ENCODE data around the gene EFL1. TPM values are rescaled to one million over a fixed set of nuclear protein-coding genes. Genes with fewer than 3 reads are reported as not detected.

The EFL1 gene
- total and polyA plus RNA-seq, 2 of the 8 experiments (the other 6 are each of a cell fraction or from before 2014, with no cell fraction given) = 10.8 to 31.5 TPM

DNA sequence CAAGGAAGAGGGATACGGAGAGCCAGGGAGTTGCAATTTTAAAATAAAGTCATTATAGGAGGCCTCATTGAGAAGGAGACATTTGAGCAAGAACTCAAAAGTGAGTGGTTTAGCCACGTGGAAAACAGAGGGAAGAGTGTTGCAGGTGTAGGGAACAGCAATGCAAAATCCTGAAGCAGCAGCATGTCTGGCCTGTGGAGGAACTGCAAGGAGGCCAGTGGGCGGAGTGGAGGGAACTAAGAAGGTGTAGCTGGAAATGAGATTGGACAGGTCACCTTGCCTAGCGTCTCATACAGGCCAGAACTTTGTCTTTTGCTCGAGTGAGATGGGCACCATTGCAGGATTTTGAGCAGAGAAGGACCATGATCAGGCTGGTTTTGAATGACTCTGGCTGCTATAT is 35.0 kb upstream of the EFL1 start:
- no peak for FAIRE-seq
- H2BK5ac ChIP-seq (ENCODE audit: low read depth, low read length) = no peak overlapping the region
- H4K20me1 ChIP-seq (replicated peaks in 1 of 2; ENCODE audit: control insufficient read depth in 1 of 2, insufficient read depth in 2 of 2, low read length in 2 of 2) = no peaks in the 10 kb centered on the region
- H4K5ac ChIP-seq (ENCODE audit: insufficient read length, low read depth, low read length) = no peak overlapping the region
- H3K79me1 ChIP-seq (ENCODE audit: low read depth, low read length) = no peaks in the 10 kb centered on the region
- H2BK20ac ChIP-seq (ENCODE audit: low read length) = no peak overlapping the region
- DNase-seq (ENCODE audit: low read depth in 1 of 2, low spot score in 2 of 2) = peak in 1 of 2 experiments; percentile 33
- H3K27ac ChIP-seq (ENCODE audit: low read depth, low read length) = no peak overlapping the region
- ChIA-PET POLR2A (ENCODE audit: partially characterized antibody) (no interaction called here), CTCF (ENCODE audit: partially characterized antibody) (interaction anchor here (1.2 to 1.4 kb wide), 2 partner anchors 8 to 15 kb away, joined by 4 read pairs; no protein-coding TSS in a partner anchor)
- H3K23ac ChIP-seq (ENCODE audit: insufficient read length) = no peak overlapping the region
- H2BK15ac ChIP-seq (ENCODE audit: low read length) = no peak overlapping the region
- no peak overlapping the region for H3K18ac ChIP-seq (ENCODE audit: extremely low read depth, low read length)
- no peak overlapping the region for H2BK12ac ChIP-seq (ENCODE audit: low read depth, low read length)
- no peaks in the 10 kb centered on the region for H3K36me3 ChIP-seq (ENCODE audit: control insufficient read depth in 2 of 4, insufficient read depth in 4 of 4, low read length in 3 of 4)
- H2BK120ac ChIP-seq (replicated peaks; ENCODE audit: low read depth, low read length) = no peak overlapping the region
- 86% methylated on average over 5 of the region's 5 CpGs; no CpG with 5 or more reads in 1 of the 2 experiments for WGBS, 2 experiments (ENCODE audit: extremely low coverage in 1 of 2, insufficient coverage in 1 of 2, insufficient read length in 1 of 2, insufficient replicate concordance in 2 of 2, low coverage in 1 of 2, low lambda C conversion rate in 2 of 2, missing lambda C conversion rate in 1 of 2)
- no peaks in the 10 kb centered on the region for H3K27me3 ChIP-seq (replicated peaks in 1 of 4; ENCODE audit: control insufficient read depth in 3 of 4, extremely low read depth in 1 of 4, insufficient read depth in 3 of 4, low read length in 3 of 4)
- no peaks in the 10 kb centered on the region for H3K79me2 ChIP-seq (ENCODE audit: control insufficient read depth in 1 of 2, insufficient read depth in 2 of 2, low read length in 2 of 2)
- H4K91ac ChIP-seq (replicated peaks; ENCODE audit: insufficient read length, low read length) = no peak overlapping the region
- no peaks in the 10 kb centered on the region for H3K23me2 ChIP-seq (ENCODE audit: low read depth, low read length)
- no peak overlapping the region for H3K9ac ChIP-seq (replicated peaks in 1 of 4; ENCODE audit: extremely low read depth in 1 of 4, low read depth in 3 of 4, low read length in 3 of 4)
- H3K4me3 ChIP-seq (ENCODE audit: extremely low read depth in 1 of 4, insufficient read depth in 2 of 4, low read depth in 3 of 4, low read length in 4 of 4) = no peak overlapping the region
- peaks cover 0 to 4% (median 3%) of the 10 kb centered on the region in 4 experiments; a peak in 4 of 7 replicates for H3K4me1 ChIP-seq (replicated peaks in 1 of 4; ENCODE audit: control insufficient read depth in 3 of 4, insufficient read depth in 4 of 4, low read length in 3 of 4)
- H3K4me2 ChIP-seq (ENCODE audit: insufficient read depth in 1 of 2, low read depth in 2 of 2, low read length in 2 of 2) = no peak overlapping the region
- no peak overlapping the region for H2AFZ ChIP-seq (ENCODE audit: low read length)
- no peak overlapping the region for H3K56ac ChIP-seq (replicated peaks; ENCODE audit: insufficient read length, low read depth, low read length)
- no peaks in the 10 kb centered on the region for H3K9me3 ChIP-seq (ENCODE audit: insufficient read depth in 2 of 2, low read depth in 1 of 2, low read length in 1 of 2)
- no peak overlapping the region for H3K4ac ChIP-seq (replicated peaks; ENCODE audit: insufficient read length, low read depth, low read length)
- no peak overlapping the region for H2AK5ac ChIP-seq (ENCODE audit: low read depth, low read length)
- H3K14ac ChIP-seq (ENCODE audit: insufficient read length) = no peak overlapping the region
- H4K8ac ChIP-seq (ENCODE audit: extremely low read depth, insufficient read depth, low read length) = no peak overlapping the region
- TF ChIP-seq, protein P1, sequence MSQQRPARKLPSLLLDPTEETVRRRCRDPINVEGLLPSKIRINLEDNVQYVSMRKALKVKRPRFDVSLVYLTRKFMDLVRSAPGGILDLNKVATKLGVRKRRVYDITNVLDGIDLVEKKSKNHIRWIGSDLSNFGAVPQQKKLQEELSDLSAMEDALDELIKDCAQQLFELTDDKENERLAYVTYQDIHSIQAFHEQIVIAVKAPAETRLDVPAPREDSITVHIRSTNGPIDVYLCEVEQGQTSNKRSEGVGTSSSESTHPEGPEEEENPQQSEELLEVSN (IDR thresholded peaks at IDR 0.05) = no peak
- no peak for TF ChIP-seq TAF1 (IDR thresholded peaks at IDR 0.05; ENCODE audit: low read depth, low read length)
- TF ChIP-seq SIN3A (conservative IDR thresholded peaks at IDR 0.05 in 1 of 2, IDR thresholded peaks at IDR 0.05 in 1 of 2; ENCODE audit: low read depth in 1 of 2, low read length in 2 of 2) = no peak
- TF ChIP-seq POLR2A (IDR thresholded peaks at IDR 0.05; ENCODE audit: control extremely low read depth in 1 of 2, low read depth in 2 of 2, low read length in 2 of 2) = no peak
- TF ChIP-seq, protein P2, sequence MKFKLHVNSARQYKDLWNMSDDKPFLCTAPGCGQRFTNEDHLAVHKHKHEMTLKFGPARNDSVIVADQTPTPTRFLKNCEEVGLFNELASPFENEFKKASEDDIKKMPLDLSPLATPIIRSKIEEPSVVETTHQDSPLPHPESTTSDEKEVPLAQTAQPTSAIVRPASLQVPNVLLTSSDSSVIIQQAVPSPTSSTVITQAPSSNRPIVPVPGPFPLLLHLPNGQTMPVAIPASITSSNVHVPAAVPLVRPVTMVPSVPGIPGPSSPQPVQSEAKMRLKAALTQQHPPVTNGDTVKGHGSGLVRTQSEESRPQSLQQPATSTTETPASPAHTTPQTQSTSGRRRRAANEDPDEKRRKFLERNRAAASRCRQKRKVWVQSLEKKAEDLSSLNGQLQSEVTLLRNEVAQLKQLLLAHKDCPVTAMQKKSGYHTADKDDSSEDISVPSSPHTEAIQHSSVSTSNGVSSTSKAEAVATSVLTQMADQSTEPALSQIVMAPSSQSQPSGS (IDR thresholded peaks at IDR 0.05; ENCODE audit: low read length) = no peak
- TF ChIP-seq TBP (IDR thresholded peaks at IDR 0.05; ENCODE audit: low read depth, low read length) = no peak
- TF ChIP-seq KDM1A (IDR thresholded peaks at IDR 0.05; ENCODE audit: borderline replicate concordance, low read length) = no peak
- no peak for TF ChIP-seq BRCA1 (IDR thresholded peaks at IDR 0.05; ENCODE audit: low read depth, low read length)
- no peak for TF ChIP-seq NRF1 (IDR thresholded peaks at IDR 0.05; ENCODE audit: low read depth, low read length)
- TF ChIP-seq RXRA (IDR thresholded peaks at IDR 0.05; ENCODE audit: insufficient read depth, low read depth, low read length) = no peak
- TF ChIP-seq JUND (IDR thresholded peaks at IDR 0.05; ENCODE audit: low read length) = no peak
- no peak for TF ChIP-seq SP4 (IDR thresholded peaks at IDR 0.05; ENCODE audit: low read length)
